GM21526 (cell line): ENCODE measurements around the gene CNDP2.
"Not testable (repeated sequence)": the region's sequence is repeated elsewhere in the genome, so short reads cannot be mapped to it uniquely, and the experiment has no call there.

Experiments
- ATAC-seq: cut with Tn5 transposase; IDR thresholded peaks from one replicate; pipeline ENCODE4 v1.9.1; 2021; ENCODE audit warnings: moderate library complexity; ENCODE audit not compliant: unreplicated experiment, low FRiP score

The CNDP2 gene

DNA sequence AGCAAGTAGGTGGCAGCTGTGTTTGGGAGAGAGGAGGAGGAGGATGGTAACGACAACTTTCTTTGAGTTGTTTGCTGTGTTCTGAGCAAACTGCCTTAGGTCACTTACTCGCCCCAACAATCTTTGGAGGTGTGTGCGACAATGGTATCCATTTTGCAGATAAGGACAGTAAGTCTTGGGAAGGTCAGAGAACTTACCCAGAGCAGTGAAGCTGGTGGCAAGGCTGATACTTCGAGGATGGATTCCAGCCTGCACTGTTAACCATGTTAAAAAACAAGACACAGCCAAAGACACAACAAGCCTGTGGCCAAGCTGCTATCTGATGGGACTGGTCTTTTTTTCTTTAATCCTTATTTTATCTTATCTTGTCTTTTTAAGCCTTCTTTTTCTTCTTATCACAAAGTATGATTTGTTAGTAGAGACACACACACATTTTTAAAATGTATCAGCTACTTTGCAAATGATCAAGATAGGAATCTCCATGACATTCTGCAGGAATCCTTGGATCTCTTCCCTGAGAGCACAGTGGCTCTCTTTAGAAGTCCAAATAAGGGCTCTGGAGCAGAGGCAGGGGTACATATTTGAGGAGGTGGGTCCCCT, 66.1 kb downstream of the CNDP2 start:
- ATAC-seq, result no peak

DNA sequence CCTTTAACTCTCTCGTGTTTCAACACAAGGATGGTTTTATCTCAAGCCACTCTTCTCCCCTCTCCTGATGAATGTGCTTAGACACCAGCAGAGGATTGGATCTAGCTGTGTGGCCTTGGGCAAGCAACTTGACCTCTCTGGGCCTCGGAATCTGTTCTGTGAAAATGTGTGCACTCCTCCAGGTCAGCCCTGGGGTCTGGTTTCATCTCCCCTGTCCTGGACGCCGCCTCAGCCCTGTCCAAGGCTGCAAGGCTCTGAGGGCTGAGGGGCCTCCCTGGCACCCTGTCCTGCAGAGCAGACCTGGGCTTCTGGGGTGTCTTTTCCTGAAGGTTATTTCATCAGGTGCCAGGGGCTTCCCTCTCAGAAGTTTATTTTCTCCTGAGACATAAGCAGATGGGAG, 66.6 kb downstream of the CNDP2 start:
- ATAC-seq, result no peak

DNA sequence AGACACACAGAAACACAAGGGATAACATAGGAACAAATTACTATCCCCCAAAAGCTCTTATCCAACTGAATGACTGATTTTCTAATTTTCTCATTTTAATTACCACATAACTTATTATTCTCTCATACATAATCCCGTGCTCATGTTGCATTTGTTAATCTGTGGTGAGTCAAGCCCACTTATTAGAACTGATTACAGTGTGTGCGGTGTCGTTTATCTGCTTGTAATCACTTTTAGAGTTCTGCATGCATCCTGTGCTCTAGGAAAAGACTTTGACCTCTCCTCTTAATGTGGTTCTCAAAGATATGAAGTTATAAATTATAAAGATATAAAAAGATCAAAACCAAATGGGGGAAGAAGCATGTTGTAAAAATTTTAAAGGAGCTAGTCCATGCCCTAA, 67.8 kb downstream of the CNDP2 start:
- no peak for ATAC-seq

DNA sequence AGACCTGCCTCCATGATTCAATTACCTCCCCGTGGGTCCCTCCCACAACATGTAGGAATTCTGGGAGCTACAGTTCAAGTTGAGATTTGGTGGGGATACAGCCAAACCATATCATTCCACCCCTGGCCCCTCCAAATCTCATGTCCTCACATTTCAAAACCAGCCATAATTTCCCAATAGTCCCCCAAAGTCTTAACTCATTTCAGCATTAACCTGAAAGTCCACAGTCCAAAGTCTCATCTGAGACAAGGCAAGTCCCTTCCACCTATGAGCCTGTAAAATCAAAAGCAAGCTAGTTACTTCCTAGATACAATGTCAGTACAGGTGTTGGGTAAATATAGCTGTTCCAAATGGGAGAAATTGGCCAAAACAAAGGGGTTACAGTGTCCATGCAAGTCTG, 69.0 kb downstream of the CNDP2 start:
- ATAC-seq, result not testable (repeated sequence)

DNA sequence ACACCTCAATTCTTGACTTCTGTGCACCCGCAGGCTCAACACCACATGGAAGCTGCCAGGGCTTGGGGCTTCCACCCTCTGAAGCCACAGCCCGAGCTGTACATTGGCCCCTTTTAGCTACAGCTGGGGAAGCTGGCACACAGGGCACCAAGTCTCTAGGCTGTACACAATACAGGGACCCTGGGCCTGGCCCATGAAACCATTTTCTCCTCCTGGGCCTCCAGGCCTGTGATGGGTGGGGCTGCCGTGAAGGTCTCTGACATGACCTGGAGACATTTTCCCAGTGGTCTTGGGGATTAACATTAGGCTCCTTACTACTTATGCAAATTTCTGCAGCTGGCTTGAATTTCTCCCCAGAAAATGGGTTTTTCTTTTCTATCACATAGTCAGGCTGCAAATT, 69.8 kb downstream of the CNDP2 start:
- not testable (repeated sequence) for ATAC-seq

DNA sequence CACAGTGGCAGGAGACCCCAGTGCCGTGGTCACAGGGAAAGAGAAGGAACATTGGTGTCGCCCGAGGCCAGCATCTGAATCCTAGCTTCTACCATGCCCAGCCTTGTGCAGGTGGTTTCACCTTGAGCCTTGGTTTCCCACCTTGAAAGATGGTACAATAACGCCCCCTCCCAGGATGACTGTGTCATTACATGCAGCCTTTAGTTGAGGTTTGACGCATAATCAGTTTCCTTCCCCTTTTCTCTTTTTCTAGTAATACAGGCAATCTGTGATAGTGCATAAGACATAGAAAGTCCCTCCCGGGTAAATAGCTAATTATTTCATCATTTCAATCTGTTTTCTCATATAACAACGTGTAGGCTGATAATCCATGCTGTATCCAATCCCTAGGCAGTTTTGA, 71.7 kb downstream of the CNDP2 start:
- ATAC-seq, result no peak

DNA sequence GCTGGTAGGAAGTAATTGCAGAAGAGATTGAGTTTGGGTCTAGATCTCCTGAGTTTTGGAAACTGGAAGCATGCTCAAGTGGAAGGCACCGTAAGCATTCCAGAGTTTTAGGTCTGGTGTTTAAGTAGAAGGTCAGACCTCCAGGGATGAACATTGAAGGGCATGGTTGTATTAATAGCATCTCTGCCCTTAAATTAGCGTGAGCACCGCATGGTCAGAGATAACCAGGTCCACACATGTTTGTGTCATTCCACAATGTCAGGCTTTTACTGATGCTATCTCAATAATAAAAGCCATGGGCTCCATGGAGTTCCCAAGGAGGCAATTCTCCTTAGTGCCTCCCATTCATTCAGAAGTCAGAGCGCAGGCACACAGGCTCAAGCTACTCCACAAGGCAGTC, 73.2 kb downstream of the CNDP2 start:
- no peak for ATAC-seq

DNA sequence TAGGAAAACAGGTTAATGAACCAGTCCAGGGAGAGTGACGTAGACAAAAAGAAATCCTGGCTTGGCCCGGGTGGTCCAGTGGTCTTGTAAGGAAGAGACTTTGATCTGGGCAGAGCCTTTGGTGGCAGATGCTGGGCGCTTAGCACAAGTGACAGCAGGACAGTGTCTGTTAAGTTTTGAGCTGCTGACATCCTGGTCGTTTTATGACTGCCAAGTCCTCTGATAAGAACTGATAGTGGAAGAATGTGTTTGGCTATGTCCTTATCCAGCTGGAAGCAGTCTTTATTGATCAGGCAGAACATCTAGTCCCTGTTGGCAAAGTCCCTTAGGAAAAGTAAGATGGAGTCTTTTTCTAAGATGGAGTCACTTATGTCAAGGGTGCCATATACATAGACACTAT, 74.1 kb downstream of the CNDP2 start:
- no peak for ATAC-seq

DNA sequence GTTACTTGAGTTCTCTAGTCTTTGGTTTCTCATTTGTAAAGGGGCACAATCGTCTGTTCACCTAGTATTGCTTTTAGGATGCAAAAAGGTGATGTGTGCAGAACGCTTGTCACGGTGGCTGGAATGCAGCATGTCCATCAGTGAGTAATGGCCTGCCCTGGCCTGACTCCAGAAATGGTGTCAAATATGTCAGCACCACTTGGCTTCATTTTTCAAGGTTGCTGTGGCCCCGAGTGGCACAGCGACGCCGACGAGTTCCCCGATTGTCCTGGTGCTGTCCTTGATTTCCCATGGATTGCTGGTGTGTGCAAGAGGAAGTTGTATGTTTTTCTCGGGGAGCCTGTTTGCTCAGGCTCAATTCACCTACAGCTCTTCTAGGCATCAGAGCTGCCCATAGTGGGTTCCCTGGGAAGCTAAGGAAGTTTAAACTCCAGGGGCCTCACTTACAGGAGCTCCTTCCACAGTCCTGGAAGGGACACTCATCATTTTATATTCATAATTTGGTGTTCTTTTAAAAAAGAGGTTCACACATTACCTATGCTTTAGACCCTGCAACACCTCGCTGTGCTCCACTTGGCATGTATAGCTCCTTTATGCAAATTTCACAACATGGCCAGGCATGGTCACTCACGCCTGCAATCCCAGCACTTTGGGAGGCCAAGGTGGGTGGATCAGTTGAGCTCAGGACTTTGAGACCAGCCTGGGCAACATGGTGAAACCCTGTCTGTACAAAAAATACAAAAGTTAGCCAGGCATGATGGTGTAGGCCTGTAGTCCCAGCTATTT, 75.9 kb downstream of the CNDP2 start:
- ATAC-seq, result no peak

DNA sequence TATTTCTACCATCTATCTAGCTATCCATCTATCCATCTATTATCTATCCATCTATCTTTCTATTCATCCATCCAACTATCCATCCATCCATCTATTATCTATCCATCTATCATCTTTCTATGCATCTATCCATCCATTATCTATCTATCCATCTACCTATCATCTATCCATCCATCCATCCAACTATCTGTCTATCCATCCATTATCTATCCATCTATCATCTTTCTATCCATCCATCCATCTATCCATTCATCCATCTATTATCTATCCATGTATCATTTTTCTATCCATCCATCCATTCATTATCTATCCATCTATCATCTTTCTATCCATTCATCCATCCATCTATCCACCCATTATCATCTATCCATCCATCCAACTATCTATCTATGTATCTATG, 76.9 kb downstream of the CNDP2 start:
- ATAC-seq, result no peak
